Right ventricle myocardium superior (tissue), 1 donor: ENCODE measurements around the gene LTBP2. TPM values are rescaled to one million over a fixed set of nuclear protein-coding genes. Genes with fewer than 3 reads are reported as not detected.
"Not testable (repeated sequence)": the region's sequence is repeated elsewhere in the genome, so short reads cannot be mapped to it uniquely, and the experiment has no call there.

Experiments
- ATAC-seq: fragments of 200-7000 bp; cut with Tn5 transposase; one replicate; pipeline ENCODE4 v1.9.1; 2020; ENCODE audit warnings: mild to moderate bottlenecking; ENCODE audit not compliant: poor library complexity
- DNase-seq: peaks from one replicate; pipeline ENCODE4 v3.0.0-alpha.2; 2020
- intact Hi-C: fragments of 100-400 bp; cut with DNase I; formaldehyde crosslinking; loops from one replicate; pipeline ENCODE4 v1.11.2; 2022
- total RNA-seq: library from RNA; stranded (reverse); fragmentation: NEBNext Ultra II Directional; extraction: Animal tissue kit (Norgen Biotek cat#: 25700); gene quantifications from one replicate; pipeline ENCODE4 v1.2.1, GENCODE V29; 2021
- donor health status: DM: no; HTN: yes; CAD: no; lungs with severe emphysema.

Gene LTBP2
- total RNA-seq, 1 donor from 2014 or later, result 11.9 TPM

DNA sequence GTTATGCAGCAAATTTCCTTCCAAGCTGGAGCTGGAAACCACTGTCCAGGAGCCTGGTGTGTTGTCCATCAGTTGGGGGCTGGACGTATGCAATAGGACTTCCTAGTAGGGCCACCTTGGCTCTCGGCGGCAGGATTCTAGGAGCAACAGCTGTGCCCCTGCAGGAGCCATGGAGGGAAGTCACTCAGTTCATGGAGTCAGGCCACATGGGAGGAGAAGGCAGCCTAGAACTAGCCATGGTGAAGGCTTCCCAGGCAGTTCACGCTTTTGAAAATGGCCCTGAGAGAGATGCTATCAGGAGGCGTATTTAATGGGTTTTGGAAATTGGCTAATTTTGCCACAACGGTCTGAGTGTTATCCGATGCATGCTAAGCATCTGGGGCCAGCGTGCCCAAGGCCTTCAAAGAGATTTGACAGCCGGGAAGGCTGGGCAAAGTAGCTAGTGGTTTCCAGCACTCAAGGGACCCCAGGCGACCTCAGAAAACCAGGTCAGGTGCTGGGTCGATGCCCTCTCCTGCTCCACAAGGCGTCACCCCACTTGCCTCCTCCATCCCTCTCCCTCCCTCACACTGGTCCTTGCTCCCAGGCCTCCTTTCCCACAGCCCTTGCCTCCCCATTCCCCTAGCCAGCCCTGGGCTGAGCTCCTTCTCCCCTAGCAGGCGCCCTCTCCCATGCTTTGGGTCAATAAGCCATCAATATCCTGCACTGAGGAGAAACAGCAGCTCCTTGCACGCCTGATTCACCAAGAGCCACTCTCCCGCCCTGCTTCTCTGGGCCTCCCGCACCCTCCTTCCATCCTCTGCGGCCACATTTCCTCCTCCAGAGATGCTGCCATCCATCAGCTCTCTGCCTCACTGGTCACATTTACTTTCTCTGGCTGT, 155.1 kb downstream of the LTBP2 start:
- ATAC-seq, result no peak
- no peak for DNase-seq
- intact Hi-C loops, result no loop called here

DNA sequence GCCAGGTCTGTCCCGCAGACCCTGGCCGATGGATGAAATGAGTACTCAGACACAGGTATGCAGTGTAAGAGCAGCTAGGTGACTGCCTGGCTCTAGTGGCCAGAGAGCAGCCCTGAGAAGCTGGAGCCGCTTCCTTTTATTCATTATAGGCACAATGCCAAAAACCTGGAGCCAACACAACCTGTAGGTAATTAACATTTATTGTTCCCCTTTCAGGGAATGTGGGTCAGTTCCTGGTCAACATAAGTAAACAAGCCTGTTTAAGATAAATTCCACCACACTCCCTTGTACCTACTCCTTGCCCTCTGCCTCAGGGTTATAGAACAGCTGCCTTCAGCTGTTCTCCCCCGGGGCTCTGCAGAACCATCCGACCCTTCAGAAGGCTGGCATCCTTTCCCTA, 157.6 kb downstream of the LTBP2 start:
- intact Hi-C loops, ATAC-seq, DNase-seq: not testable (repeated sequence)

Other genes with a start within 250 kb of the LTBP2 start
- gene SYNDIG1L, start 186.0 kb downstream of the LTBP2 start, total RNA-seq, result not detected
- 75.8 TPM for gene NPC2, start 118.9 kb downstream of the LTBP2 start, total RNA-seq
- gene ISCA2, start 118.5 kb downstream of the LTBP2 start, total RNA-seq, result 38.3 TPM
- gene AREL1, start 100.8 kb upstream of the LTBP2 start, total RNA-seq, result 22.6 TPM
- gene FCF1, start 100.9 kb upstream of the LTBP2 start, total RNA-seq, result 35.8 TPM
- gene YLPM1, start 151.1 kb upstream of the LTBP2 start, total RNA-seq, result 26.6 TPM